ENCODE results near the gene ZBTB5.
"Not testable (repeated sequence)": the region's sequence is repeated elsewhere in the genome, so short reads cannot be mapped to it uniquely, and the experiment has no call there.

ZBTB5 gene

GRCh38 chr9:37486616-37487548, 21.6 kb upstream of the ZBTB5 start:
- DNase-seq (ENCODE audit: low read depth), result peak; percentile 93

DNA sequence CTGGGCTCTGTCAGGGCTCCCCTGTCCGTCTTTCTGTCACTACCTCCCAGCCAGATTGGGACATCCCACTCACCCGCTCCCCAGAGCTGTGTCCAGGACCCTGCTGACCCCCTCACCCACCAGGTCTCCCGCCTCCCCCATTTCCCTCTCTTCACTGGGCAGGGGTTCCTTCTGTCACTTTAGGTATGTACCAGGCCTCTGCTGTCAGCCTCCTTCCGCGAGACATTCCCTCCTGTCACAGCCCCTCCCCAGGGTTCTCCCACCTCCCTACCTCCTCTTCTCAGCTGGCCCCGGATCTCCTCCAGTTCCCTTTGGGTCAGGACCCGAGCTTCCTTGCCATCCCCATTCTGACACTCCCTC, 21.0 kb upstream of the ZBTB5 start:
- no peak for DNase-seq (ENCODE audit: low read depth)

- peak; percentile 74 for DNase-seq (ENCODE audit: low read depth)
Measured at GRCh38 chr9:37485389-37486255, 20.4 kb upstream of the ZBTB5 start, which contains the start of gene POLR1E. TSS of gene POLR1E (plus strand) at chr9:37485948. CDS start at chr9:37486048, 100 bp downstream.

- no peak for DNase-seq (ENCODE audit: low read depth)
Measured at GRCh38 chr9:37480759-37481158, 15.5 kb upstream of the ZBTB5 start.

- not testable (repeated sequence) for DNase-seq (ENCODE audit: low read depth)
Measured at GRCh38 chr9:37477987-37478619, 12.9 kb upstream of the ZBTB5 start.

DNA sequence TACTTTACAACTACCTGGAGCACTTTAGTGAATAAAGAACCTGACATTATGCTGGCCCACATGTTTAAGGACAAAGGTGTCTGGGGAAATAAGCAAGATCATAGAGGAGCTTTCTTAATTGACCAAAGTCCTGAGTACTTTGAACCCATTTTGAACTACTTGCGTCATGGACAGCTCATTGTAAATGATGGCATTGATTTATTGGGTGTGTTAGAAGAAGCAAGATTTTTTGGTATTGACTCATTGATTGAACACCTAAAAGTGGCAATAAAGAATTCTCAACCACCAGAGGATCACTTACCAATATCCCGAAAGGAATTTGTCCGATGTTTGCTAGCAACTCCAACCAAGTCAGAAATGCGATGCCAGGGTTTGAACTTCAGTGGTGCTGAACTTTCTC, 12.2 kb upstream of the ZBTB5 start:
- not testable (repeated sequence) for DNase-seq (ENCODE audit: low read depth)

- no peak for DNase-seq (ENCODE audit: low read depth)
Measured at GRCh38 chr9:37476930-37477329, 11.7 kb upstream of the ZBTB5 start.

DNA sequence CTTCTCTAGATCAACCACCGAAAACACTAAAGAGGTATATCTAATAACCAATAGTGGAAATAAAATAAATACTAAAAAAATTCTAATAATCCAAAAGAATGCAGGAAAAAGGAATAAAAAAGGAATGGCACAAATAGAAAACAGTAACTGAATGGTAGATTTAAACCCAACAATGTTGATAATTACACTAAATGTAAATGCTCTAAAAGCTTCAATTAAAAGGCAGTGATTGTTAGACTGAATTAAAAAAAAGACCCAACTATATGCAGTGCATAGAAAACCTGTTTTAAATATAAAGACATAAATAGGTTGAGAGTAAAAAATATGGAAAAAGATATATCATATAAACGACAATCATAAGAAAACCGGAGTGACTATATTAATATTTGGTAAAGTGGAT, 9.2 kb upstream of the ZBTB5 start:
- no peak for DNase-seq (ENCODE audit: low read depth)

DNA sequence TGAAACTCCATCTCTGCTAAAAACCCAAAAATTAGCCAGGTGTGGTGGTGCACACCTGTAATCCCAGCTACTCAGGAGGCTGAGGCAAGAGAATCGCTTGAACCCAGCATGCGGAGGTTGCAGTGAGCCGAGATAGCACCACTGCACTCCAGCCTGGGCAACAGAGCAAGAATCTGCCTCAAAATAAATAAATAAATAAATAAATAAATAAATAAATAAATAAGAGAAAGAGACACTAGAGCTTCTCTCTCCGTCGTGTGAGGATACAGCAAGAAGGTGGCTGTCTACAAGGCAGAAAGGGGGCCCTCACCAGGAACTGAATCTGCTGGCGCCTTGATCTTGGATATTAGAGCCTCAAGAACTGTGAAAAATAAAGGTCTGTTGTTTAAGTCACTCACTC, 8.7 kb upstream of the ZBTB5 start:
- DNase-seq (ENCODE audit: low read depth), result not testable (repeated sequence)

GRCh38 chr9:37471942-37472684, 6.9 kb upstream of the ZBTB5 start:
- DNase-seq (ENCODE audit: low read depth), result peak; percentile 88

DNA sequence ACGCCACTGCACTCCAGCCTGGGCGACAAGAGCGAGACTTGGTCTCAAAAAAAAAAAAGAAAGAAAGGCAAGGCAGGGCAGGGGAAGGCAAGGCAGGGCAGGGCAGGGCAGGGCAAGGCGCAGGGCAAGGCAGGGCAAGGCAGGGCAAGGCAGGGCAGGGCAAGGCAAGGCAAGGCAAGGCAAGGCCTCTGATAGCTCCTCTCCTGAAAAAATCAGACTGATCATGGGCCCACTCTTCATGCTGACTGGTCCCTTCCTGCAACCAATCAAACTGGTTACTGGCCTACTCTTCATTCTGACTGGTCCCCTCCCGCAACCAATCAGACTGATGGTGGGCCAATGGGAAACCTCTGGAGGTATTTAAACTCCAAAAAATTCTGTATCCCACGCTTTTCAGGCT, 3.4 kb upstream of the ZBTB5 start:
- no peak for DNase-seq (ENCODE audit: low read depth)

DNA sequence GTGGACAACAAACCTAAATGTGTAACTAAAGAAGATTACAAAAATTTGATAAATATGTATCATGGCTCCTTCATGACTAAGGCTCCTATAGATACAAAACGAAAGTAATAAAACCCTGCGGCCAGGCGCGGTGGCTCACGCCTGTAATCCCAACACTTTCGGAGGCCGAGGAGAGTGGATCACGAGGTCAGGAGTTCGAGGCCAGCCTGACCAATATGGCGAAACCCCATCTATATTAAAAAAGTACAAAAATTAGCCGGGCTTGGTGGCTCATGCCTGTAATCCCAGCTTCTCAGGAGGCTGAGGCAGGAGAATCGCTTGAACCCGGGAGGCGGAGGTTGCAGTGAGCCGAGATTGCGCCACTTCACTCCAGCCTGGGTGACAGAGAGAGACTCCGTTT, 2.3 kb upstream of the ZBTB5 start:
- DNase-seq (ENCODE audit: low read depth), result not testable (repeated sequence)

DNA sequence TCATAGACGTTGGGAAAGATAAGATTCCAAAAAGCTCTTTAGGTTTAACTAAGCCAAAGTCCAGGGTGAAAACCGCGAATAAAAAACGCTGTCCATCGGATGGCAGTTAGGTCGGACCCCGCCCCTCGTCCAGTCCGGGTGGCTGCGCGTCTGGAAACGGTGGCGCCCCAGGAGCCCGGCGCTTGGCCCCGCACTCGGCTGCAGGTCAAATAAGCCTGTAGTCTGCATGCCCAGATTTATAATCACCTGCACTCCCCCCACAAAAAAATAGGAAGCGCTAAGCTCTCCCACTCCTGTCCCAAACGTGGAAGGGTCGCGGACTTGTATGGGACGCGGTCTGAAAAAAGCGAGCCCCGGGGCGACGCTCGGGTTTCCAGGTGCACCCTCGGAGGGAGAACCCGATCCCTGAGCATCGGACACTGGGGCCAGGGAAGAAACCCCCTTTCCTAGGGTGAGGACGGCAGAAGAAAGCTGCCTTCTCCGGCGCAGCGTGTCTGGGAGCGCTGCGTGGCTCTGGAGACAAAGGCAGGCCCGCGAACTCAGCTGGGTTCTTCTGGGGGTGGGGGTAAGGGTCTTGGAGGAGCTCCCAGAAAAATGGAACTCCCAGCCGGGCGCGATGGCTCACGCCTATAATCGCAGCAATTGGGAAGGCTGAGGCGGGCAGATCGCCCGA, 923 bp upstream of the ZBTB5 start:
- DNase-seq (ENCODE audit: low read depth), result peak; percentile 79

- peak; percentile 42 for DNase-seq (ENCODE audit: low read depth)
Measured at GRCh38 chr9:37464426-37465248, 613 bp downstream of the ZBTB5 start.

GRCh38 chr9:37464006-37464405, 1.2 kb downstream of the ZBTB5 start:
- DNase-seq (ENCODE audit: low read depth), result no peak

DNA sequence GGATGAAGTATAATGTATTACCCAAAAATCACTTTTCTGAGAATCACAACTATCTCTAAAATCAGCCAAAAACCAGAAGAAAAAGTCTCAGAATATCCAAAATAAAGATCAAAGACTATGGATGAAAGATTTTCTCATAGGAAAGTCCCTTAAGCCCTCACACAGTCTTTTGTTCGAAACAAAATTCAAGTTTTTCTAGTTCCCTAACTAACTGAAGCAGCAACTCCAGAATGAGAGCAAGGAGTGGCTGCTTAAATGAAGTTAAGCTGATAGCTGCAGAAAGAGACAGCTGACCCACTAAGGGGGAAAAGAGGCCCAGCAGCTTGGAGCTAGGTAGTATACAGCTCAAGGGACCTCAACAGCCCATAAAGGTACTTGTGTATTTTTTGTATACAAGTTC, 8.4 kb downstream of the ZBTB5 start:
- no peak for DNase-seq (ENCODE audit: low read depth)

- DNase-seq (ENCODE audit: low read depth), result no peak
Measured at GRCh38 chr9:37455884-37456647, 9.2 kb downstream of the ZBTB5 start.

- no peak for DNase-seq (ENCODE audit: low read depth)
Measured at GRCh38 chr9:37454238-37454637, 11.0 kb downstream of the ZBTB5 start.

DNA sequence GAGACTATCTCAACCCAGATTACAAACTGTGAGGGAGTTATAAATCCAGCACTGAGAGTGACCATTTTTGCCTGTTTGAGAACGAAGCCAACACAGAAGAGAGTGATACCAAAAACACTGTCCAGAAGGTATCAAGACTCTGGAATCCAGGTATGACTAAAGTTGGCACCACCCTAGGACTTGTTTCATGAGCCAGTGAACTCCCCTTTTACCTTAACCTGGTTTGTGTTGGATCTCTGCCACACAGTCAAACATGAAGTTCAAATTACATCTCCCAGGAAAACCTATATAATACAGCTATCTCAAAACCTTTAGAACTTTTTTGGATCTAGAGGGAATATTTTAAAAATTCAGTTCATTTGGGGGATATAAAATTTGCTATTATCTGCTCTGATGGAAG, 11.4 kb downstream of the ZBTB5 start:
- no peak for DNase-seq (ENCODE audit: low read depth)
